GM18909 (cell line): Measurements from ENCODE around the gene TAF8.
A peak's percentile ranks its signal among the peaks of the same experiment; 100 is the strongest.
"Not testable (repeated sequence)": the region's sequence is repeated elsewhere in the genome, so short reads cannot be mapped to it uniquely, and the experiment has no call there.

Experiments
- ATAC-seq: cut with Tn5 transposase; IDR thresholded peaks from one replicate; pipeline ENCODE4 v1.9.1; 2021; ENCODE audit warnings: mild to moderate bottlenecking; ENCODE audit not compliant: unreplicated experiment, poor library complexity

TAF8 gene

GRCh38 chr6:42050297-42051267 lies at the start of gene TAF8:
TSS of gene TAF8 (plus strand) at chr6:42050524. CDS start at chr6:42050542, 18 bp downstream.
- peak; percentile 80 for ATAC-seq

DNA sequence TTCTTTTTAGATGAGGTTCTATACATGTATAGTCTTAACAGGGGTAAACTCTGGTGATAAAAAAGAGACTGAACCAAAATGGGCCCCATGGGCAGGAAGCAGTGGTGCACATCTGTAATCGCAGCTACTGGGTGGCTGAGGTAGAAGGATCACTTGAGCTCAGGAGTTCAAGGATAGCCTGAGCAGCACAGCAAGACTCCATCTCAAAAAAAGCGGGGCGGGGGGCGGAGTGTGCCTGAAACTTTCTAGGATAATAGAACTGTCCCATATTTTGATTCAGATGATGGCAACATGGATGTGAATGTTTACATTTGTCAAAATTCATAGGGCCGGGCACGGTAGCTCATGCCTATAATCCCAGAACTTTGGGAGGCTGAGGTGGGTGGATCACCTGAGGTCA lies 48.8 kb upstream of the TAF8 start:
- ATAC-seq: no peak

- not testable (repeated sequence) for ATAC-seq
Observed at GRCh38 chr6:42003658-42004057, 46.7 kb upstream of the TAF8 start.

DNA sequence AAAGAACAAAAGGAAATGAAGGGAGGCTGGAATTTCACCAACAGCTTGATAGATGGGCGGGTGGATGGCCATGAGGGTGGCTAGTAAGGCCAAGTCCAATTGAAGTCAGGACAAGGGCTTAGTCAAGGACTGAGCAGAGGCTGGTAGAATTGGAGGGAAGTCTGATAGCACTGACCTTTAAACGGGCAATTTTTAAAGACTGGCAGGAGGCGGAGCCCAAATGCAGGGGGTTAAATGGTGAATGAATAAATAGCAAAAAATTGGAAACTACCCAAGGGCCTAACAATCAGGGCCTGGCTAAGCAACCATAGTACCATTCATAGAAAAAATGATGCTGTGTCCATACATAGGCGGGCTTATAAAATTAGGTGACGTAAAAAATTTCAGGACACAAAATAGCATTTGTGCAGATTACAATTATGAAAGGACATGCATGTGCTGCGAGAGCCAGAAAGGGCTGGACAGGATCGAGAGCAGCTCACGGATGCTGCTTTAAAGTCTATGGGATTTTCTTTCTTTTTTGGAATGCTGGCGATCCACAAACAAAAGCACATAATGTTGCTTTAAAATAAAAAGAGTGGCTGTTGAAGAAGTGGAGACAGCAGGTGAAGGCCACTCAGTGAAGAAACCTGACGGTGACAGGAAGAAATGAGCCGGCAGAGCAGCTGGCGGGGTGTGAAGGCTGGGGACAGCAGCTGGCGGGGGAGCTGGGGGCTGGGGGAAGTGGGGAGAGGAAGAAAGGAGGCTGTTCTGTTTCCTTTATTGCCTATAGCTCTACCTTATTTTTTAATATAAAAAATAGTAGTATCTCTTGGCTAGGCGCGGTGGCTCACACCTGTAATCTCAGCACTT lies 42.8 kb upstream of the TAF8 start:
- ATAC-seq: no peak

DNA sequence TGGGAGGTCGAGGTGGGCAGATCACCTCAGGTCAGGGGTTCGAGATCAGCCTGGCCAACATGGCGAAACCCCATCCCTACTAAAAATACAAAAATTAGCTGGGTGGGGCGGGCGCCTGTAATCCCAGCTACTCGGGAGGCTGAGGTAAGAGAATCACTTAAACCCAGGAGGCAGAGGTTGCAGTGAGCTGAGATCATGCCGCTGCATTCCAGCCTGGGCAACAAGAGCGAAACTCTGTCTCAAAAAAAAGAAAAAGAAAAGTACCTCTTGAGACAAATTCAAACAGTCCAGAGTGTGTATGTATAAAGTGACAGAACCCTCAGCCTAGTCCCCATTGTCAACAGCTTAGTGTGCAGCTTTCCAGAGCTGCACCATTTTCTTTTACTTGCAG lies 42.2 kb upstream of the TAF8 start:
- ATAC-seq: not testable (repeated sequence)

DNA sequence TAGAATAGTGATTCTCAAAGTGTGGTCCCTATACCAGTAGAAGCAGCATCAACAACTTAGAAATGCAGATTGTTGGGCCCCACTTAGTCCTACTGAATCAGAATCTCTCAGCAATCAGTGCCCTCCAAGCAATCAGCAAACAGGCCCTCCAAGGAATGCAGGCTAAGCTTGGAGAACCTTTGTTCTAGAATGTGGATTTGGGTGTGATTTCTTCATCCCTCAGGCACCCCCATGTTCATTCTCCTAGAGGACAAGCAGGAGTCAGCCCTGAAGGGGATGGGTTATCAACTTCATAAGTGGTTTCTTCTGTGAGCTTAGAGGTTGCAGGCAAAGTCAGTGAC lies 40.5 kb upstream of the TAF8 start:
- no peak for ATAC-seq

GRCh38 chr6:42010185-42010891 lies 40.0 kb upstream of the TAF8 start:
- no peak for ATAC-seq

GRCh38 chr6:42010909-42011308 lies 39.4 kb upstream of the TAF8 start:
- ATAC-seq: no peak

DNA sequence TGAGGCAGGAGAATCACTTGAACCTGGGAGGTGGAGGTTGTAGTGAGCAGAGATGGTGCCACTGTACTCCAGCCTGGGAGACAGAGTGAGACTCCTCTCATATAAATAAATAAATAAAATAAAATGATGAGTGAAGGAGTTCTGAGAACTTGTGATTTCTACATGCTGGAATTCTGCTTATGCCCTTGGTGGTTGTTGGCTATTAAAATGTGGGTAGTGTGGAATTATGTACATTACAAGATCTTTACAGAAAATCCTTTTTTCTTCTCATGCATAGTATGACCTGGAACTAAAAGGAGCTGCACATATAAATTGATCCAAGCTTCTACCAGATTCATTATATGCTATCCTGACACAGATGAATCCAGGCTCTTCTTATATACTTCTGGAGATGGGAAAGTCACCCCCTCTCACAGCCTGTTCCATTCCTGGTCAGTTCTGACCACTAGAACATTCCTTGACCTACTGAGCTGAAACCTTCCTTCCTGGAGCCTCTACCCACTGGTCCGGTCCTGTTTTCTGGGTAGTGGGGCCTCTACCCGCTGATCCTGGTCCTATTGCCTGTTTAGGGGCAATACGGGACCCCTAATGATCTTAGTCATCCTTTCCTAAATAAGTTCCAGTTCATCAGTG lies 37.7 kb upstream of the TAF8 start:
- ATAC-seq: no peak

DNA sequence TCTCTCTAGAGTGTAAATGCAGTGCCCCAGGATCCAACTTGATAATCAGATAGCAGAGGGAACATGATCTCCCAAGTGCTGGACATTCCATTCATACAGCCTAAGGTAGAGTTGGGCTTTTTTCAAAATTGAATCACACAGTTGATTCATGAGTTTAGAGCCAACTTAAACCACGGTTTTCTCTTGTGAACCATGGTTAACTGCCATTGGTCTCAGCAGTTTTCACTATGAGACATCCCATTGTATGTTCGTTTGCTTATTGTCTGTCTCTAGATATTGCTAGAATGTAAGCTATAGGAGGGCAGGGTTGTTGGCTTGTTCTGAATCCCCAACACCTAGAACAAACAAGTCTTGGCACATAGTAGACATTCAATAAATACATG lies 37.2 kb upstream of the TAF8 start:
- no peak for ATAC-seq

GRCh38 chr6:42017021-42017643 lies 33.2 kb upstream of the TAF8 start:
- no peak for ATAC-seq

GRCh38 chr6:42020967-42021366 lies 29.4 kb upstream of the TAF8 start:
- no peak for ATAC-seq

GRCh38 chr6:42021847-42022754 lies 28.2 kb upstream of the TAF8 start:
- ATAC-seq: peak; percentile 46

DNA sequence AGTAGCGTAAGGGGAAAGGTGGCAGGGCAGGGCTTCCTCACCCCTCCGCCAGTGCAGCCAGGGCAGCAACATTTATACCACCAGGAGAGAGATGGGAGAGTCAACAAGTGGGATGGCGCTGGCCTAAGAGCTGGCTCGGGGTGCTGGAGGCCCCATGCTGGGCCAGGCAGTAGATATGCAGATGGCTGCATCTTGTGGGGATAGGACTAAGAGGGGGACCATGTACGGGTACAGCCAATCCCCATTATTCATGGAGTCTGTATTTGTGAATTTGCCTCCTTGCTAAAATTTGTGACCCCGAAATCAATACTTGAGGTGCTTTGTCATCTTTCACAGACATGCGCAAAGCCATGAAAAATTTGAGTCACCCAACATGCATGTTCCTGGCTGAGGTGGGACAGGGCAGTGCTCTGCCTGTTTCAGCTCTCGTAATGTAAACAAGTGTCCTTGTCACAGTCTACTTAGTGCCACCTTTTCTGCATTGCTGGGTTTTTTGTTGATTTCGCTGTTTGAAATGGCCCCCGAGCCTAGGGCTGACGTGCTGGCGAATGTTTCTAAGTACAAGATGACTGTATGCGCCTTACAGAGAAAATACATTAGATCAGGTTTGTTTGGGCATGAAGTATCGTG lies 27.5 kb upstream of the TAF8 start:
- peak; percentile 14 for ATAC-seq

- peak; percentile 61 for ATAC-seq
Observed at GRCh38 chr6:42025066-42025844, 25.1 kb upstream of the TAF8 start.

DNA sequence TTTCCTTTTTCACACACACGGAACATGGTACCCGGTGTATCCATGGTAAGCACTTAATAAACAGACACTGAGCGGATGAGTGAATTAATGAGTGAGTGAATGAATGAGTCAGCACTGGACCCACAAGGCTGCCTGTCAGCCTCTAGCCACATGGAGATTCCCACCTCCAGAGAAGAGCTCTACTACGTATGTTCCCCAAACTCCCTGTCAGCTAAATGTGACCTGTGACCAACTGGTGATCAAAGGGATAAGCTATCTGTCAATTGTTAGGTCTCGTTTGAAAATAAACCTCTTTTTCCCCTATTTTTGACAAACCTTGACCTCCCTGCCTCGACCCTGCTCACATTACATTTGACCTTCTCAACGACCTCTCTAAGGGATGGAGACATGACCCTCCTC lies 24.5 kb upstream of the TAF8 start:
- ATAC-seq: peak; percentile 20

- no peak for ATAC-seq
Observed at GRCh38 chr6:42026540-42026939, 23.8 kb upstream of the TAF8 start.
